Measurements from ENCODE around the gene KREMEN2.

The KREMEN2 gene

GRCh38 chr16:2985462-2985861 is 21.4 kb downstream of the KREMEN2 start:
- no peaks in the 10 kb centered on the region for H3K36me3 ChIP-seq (ENCODE audit: control insufficient read depth in 5 of 5, insufficient read depth in 5 of 5, low read length in 5 of 5)
- peaks cover 0 to 18% (median 4%) of the 10 kb centered on the region in 5 donors for H3K27me3 ChIP-seq (ENCODE audit: control insufficient read depth in 5 of 5, insufficient read depth in 4 of 5, low read length in 5 of 5)
- no peak overlapping the region for H3K27ac ChIP-seq (ENCODE audit: low read depth, low read length)
- no peak overlapping the region for H3K9ac ChIP-seq (ENCODE audit: low read length in 5 of 5)
- no peak overlapping the region for H3K4me3 ChIP-seq (ENCODE audit: low read depth in 1 of 5, low read length in 5 of 5)
- H3K4me1 ChIP-seq (ENCODE audit: control insufficient read depth in 5 of 5, insufficient read depth in 5 of 5, low read length in 5 of 5) = peaks cover 0 to 28% (median 19%) of the 10 kb centered on the region in 5 donors
- no peaks in the 10 kb centered on the region for H3K9me3 ChIP-seq (ENCODE audit: control insufficient read depth in 5 of 5, low read length in 5 of 5)

GRCh38 chr16:2985893-2986355 is 21.8 kb downstream of the KREMEN2 start:
- Histone ChIP-seq H3K36me3 (ENCODE audit: control insufficient read depth in 5 of 5, insufficient read depth in 5 of 5, low read length in 5 of 5) (no peaks in the 10 kb centered on the region), H3K9ac (ENCODE audit: low read length in 5 of 5) (peak overlapping the region in 1 of 5 donors; percentile 20), H3K27ac (ENCODE audit: low read depth, low read length) (no peak overlapping the region), H3K4me1 (ENCODE audit: control insufficient read depth in 5 of 5, insufficient read depth in 5 of 5, low read length in 5 of 5) (peaks cover 0 to 23% (median 14%) of the 10 kb centered on the region in 5 donors), H3K27me3 (ENCODE audit: control insufficient read depth in 5 of 5, insufficient read depth in 4 of 5, low read length in 5 of 5) (peaks cover 0 to 18% (median 4%) of the 10 kb centered on the region in 5 donors), H3K9me3 (ENCODE audit: control insufficient read depth in 5 of 5, low read length in 5 of 5) (no peaks in the 10 kb centered on the region), H3K4me3 (ENCODE audit: low read depth in 1 of 5, low read length in 5 of 5) (no peak overlapping the region)

- Histone ChIP-seq H3K9me3 (ENCODE audit: control insufficient read depth in 5 of 5, low read length in 5 of 5) (no peaks in the 10 kb centered on the region), H3K4me1 (ENCODE audit: control insufficient read depth in 5 of 5, insufficient read depth in 5 of 5, low read length in 5 of 5) (peaks cover 0 to 22% (median 13%) of the 10 kb centered on the region in 5 donors), H3K9ac (ENCODE audit: low read length in 5 of 5) (no peak overlapping the region), H3K36me3 (ENCODE audit: control insufficient read depth in 5 of 5, insufficient read depth in 5 of 5, low read length in 5 of 5) (no peaks in the 10 kb centered on the region), H3K27me3 (ENCODE audit: control insufficient read depth in 5 of 5, insufficient read depth in 4 of 5, low read length in 5 of 5) (peaks cover 0 to 18% (median 4%) of the 10 kb centered on the region in 5 donors), H3K27ac (ENCODE audit: low read depth, low read length) (no peak overlapping the region), H3K4me3 (ENCODE audit: low read depth in 1 of 5, low read length in 5 of 5) (no peak overlapping the region)
Observed at GRCh38 chr16:2986623-2987188, 22.6 kb downstream of the KREMEN2 start.

- H3K27me3 ChIP-seq (ENCODE audit: control insufficient read depth in 5 of 5, insufficient read depth in 4 of 5, low read length in 5 of 5) = peaks cover 0 to 18% (median 4%) of the 10 kb centered on the region in 5 donors
- H3K4me1 ChIP-seq (ENCODE audit: control insufficient read depth in 5 of 5, insufficient read depth in 5 of 5, low read length in 5 of 5) = peaks cover 0 to 28% (median 19%) of the 10 kb centered on the region in 5 donors
- H3K9ac ChIP-seq (ENCODE audit: low read length in 5 of 5) = no peak overlapping the region
Observed at GRCh38 chr16:2987286-2987685, 23.2 kb downstream of the KREMEN2 start.

GRCh38 chr16:2987833-2988232 is 23.8 kb downstream of the KREMEN2 start:
- Histone ChIP-seq H3K27me3 (ENCODE audit: control insufficient read depth in 5 of 5, insufficient read depth in 4 of 5, low read length in 5 of 5) (peaks cover 0 to 18% (median 4%) of the 10 kb centered on the region in 5 donors), H3K9ac (ENCODE audit: low read length in 5 of 5) (no peak overlapping the region), H3K4me3 (ENCODE audit: low read depth in 1 of 5, low read length in 5 of 5) (no peak overlapping the region), H3K36me3 (ENCODE audit: control insufficient read depth in 5 of 5, insufficient read depth in 5 of 5, low read length in 5 of 5) (no peaks in the 10 kb centered on the region), H3K27ac (ENCODE audit: low read depth, low read length) (no peak overlapping the region), H3K4me1 (ENCODE audit: control insufficient read depth in 5 of 5, insufficient read depth in 5 of 5, low read length in 5 of 5) (peaks cover 0 to 33% (median 25%) of the 10 kb centered on the region in 5 donors), H3K9me3 (ENCODE audit: control insufficient read depth in 5 of 5, low read length in 5 of 5) (no peaks in the 10 kb centered on the region)

More at GRCh38 chr16:2987286-2987685, 23.2 kb downstream of the KREMEN2 start:
- Histone ChIP-seq H3K36me3 (ENCODE audit: control insufficient read depth in 5 of 5, insufficient read depth in 5 of 5, low read length in 5 of 5) (no peaks in the 10 kb centered on the region), H3K4me3 (ENCODE audit: low read depth in 1 of 5, low read length in 5 of 5) (no peak overlapping the region), H3K9me3 (ENCODE audit: control insufficient read depth in 5 of 5, low read length in 5 of 5) (no peaks in the 10 kb centered on the region), H3K27ac (ENCODE audit: low read depth, low read length) (no peak overlapping the region)

- Histone ChIP-seq H3K9me3 (ENCODE audit: control insufficient read depth in 5 of 5, low read length in 5 of 5) (no peaks in the 10 kb centered on the region), H3K27me3 (ENCODE audit: control insufficient read depth in 5 of 5, insufficient read depth in 4 of 5, low read length in 5 of 5) (peaks cover 0 to 18% (median 4%) of the 10 kb centered on the region in 5 donors), H3K27ac (ENCODE audit: low read depth, low read length) (no peak overlapping the region), H3K36me3 (ENCODE audit: control insufficient read depth in 5 of 5, insufficient read depth in 5 of 5, low read length in 5 of 5) (no peaks in the 10 kb centered on the region), H3K4me1 (ENCODE audit: control insufficient read depth in 5 of 5, insufficient read depth in 5 of 5, low read length in 5 of 5) (peaks cover 0 to 32% (median 24%) of the 10 kb centered on the region in 5 donors), H3K4me3 (ENCODE audit: low read depth in 1 of 5, low read length in 5 of 5) (no peak overlapping the region), H3K9ac (ENCODE audit: low read length in 5 of 5) (no peak overlapping the region)
Observed at GRCh38 chr16:2988590-2989099, 24.6 kb downstream of the KREMEN2 start.

- Histone ChIP-seq H3K9me3 (ENCODE audit: control insufficient read depth in 5 of 5, low read length in 5 of 5) (no peaks in the 10 kb centered on the region), H3K9ac (ENCODE audit: low read length in 5 of 5) (no peak overlapping the region), H3K36me3 (ENCODE audit: control insufficient read depth in 5 of 5, insufficient read depth in 5 of 5, low read length in 5 of 5) (no peaks in the 10 kb centered on the region), H3K27ac (ENCODE audit: low read depth, low read length) (no peak overlapping the region), H3K4me1 (ENCODE audit: control insufficient read depth in 5 of 5, insufficient read depth in 5 of 5, low read length in 5 of 5) (peaks cover 0 to 19% (median 16%) of the 10 kb centered on the region in 5 donors), H3K27me3 (ENCODE audit: control insufficient read depth in 5 of 5, insufficient read depth in 4 of 5, low read length in 5 of 5) (peaks cover 0 to 18% (median 4%) of the 10 kb centered on the region in 5 donors), H3K4me3 (ENCODE audit: low read depth in 1 of 5, low read length in 5 of 5) (no peak overlapping the region)
Observed at GRCh38 chr16:2990891-2991290, 26.8 kb downstream of the KREMEN2 start.

- no peaks in the 10 kb centered on the region for H3K36me3 ChIP-seq (ENCODE audit: control insufficient read depth in 5 of 5, insufficient read depth in 5 of 5, low read length in 5 of 5)
- H3K9ac ChIP-seq (ENCODE audit: low read length in 5 of 5) = no peak overlapping the region
- H3K27ac ChIP-seq (ENCODE audit: low read depth, low read length) = no peak overlapping the region
- H3K9me3 ChIP-seq (ENCODE audit: control insufficient read depth in 5 of 5, low read length in 5 of 5) = no peaks in the 10 kb centered on the region
- no peak overlapping the region for H3K4me3 ChIP-seq (ENCODE audit: low read depth in 1 of 5, low read length in 5 of 5)
- peaks cover 0 to 20% (median 4%) of the 10 kb centered on the region in 5 donors for H3K27me3 ChIP-seq (ENCODE audit: control insufficient read depth in 5 of 5, insufficient read depth in 4 of 5, low read length in 5 of 5)
- peaks cover 0 to 16% (median 15%) of the 10 kb centered on the region in 5 donors for H3K4me1 ChIP-seq (ENCODE audit: control insufficient read depth in 5 of 5, insufficient read depth in 5 of 5, low read length in 5 of 5)
Observed at GRCh38 chr16:2991566-2992261, 27.6 kb downstream of the KREMEN2 start.

- Histone ChIP-seq H3K4me1 (ENCODE audit: control insufficient read depth in 5 of 5, insufficient read depth in 5 of 5, low read length in 5 of 5) (peaks cover 0 to 16% (median 15%) of the 10 kb centered on the region in 5 donors), H3K27me3 (ENCODE audit: control insufficient read depth in 5 of 5, insufficient read depth in 4 of 5, low read length in 5 of 5) (peaks cover 0 to 18% (median 3%) of the 10 kb centered on the region in 5 donors), H3K4me3 (ENCODE audit: low read depth in 1 of 5, low read length in 5 of 5) (no peak overlapping the region), H3K9ac (ENCODE audit: low read length in 5 of 5) (no peak overlapping the region), H3K27ac (ENCODE audit: low read depth, low read length) (no peak overlapping the region), H3K9me3 (ENCODE audit: control insufficient read depth in 5 of 5, low read length in 5 of 5) (no peaks in the 10 kb centered on the region), H3K36me3 (ENCODE audit: control insufficient read depth in 5 of 5, insufficient read depth in 5 of 5, low read length in 5 of 5) (no peaks in the 10 kb centered on the region)
Observed at GRCh38 chr16:2992383-2993081, 28.5 kb downstream of the KREMEN2 start.

Measured in subcutaneous abdominal adipose tissue (tissue), 5 donors.